ENCODE results near the gene TLL1.

The TLL1 gene

DNA sequence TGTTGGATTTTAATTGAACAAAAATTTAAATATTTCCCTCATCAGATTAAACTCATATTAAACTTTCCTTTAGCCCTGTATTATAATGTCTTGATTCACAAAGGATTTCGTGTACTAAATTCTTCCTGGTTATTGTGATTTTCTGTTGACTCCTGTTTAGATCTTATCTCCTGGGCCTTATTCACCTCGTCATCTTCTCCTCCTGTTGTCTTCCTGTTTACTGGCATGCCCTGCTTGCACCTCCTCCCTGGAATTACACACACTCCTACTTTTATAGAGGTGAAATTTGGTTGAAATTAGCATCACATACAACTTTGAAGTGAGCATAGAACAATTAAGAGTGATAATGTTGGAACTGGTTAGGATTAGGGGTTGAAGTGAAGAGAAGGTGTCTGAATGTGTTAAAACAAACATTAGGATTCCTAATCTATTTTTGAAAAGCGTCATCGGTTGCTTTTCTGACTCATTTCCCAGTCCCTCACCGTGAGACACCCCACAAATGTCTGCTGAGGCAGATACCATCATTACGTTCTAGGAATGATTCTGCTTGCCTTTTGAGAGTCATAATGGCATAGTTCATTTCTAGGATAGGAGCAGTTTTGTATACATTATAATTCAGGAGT is 32.5 kb downstream of the TLL1 start:
- no peak for DNase-seq

DNA sequence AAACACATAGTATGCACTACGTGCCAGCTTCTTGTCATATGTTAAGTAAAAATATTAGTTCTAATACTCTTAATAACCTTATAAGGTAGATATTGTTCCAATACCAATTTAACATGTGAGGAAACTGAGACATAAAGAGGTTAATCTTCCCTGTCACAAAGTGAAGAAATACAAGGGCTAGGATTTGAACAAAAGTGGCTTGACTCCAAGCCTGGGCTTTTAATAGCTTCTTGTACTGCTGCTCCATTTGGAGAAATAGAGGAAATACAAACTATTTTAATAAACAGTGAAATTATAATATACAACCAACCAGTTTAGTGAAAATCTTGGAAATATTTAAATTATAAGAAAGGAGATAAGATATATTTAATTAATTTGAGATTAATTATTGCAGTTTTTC is 33.2 kb downstream of the TLL1 start:
- DNase-seq = no peak

DNA sequence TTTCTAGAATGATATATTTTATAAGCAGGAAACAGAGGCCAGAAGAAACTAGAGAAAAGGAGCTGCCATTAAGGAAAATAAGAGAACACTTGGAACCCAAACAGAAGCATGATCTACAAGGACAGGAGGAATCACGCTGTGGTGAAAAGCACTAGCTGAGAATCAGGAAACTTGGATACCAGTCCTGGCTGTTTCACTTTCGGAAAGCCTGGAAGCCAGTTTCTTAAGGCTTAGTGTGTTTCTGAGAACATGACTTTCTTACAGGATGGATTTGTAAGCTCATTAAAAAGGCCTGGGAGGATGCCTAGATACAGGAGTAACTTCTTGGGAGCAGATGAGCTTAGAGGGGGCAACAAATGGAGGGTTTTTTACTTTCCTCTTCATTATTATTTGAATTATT is 36.9 kb downstream of the TLL1 start:
- no peak for DNase-seq

DNA sequence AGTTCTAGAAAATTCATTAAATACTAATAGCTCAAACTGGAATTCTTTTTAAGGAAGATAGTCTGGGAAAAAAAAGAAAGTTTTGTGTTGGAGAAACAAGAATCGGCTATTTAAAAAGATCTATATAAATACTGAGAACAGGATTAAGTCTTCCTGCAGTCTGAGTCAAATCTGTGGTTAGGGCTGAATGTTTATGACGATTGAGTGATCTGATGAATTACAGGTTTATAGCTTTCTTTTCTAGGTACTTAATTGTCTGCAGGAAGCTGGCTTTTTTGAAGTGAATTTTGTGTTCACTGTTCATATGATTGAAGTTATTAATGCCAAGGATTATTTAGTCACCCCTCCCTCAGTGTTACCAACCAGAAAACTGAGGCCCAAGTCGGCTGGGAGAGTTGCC is 42.2 kb downstream of the TLL1 start:
- DNase-seq = no peak

DNA sequence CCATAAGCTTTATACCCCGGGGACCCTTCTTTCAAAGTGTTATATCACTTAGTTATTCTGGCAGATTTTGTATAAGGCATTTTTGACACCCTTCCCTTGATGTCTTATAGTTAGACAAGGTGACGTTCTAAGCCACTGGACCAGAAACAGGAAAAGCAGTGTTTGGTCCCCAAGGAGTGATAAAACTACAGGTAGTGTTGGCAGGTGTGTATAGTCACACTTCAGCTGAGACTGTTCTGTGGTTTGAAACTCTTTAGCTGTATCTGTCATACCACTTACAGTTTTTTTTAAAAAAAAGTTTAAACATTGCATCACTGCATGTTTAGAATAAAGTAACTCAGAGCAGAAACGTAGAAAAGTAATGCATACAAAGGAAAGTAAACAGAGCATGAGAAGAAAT is 48.5 kb downstream of the TLL1 start:
- no peak for DNase-seq

DNA sequence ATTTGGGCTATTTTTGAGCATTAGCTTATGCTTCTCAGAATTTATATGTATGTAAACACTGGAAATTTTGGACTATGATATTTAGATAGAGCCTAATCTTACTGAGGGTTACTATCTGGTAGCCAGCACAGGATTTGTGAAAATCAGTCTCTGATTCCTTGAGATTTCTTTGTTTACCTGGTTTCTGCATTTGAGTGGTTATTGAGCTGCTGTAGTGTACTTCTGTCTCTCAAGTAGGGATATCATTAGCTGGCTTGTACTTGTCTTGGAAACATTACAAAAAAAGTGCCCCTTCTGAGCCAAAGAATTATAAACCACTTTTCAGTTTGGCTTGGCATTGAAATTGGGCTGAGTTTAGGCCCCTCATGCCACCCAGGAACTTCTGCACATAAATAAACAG is 49.7 kb downstream of the TLL1 start:
- DNase-seq = no peak

DNA sequence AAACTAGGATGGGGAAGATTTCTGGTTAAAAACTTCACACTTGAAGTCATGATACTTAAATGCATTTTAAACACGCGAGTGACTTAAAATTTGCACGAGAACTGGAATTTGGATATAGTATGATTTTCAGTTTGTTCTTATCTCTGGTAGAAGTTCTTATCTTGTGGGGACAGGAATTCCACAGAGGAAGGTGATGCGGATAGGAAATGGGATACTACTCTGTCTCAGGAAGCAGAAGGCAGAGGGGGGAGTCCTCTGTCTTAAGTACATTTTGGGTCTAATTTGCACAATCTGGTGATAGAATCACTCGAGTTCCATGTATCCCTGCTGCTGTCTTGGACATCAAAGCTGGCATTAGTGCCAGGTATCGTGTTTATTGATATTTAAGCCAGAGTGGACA is 53.3 kb downstream of the TLL1 start:
- no peak for DNase-seq

DNA sequence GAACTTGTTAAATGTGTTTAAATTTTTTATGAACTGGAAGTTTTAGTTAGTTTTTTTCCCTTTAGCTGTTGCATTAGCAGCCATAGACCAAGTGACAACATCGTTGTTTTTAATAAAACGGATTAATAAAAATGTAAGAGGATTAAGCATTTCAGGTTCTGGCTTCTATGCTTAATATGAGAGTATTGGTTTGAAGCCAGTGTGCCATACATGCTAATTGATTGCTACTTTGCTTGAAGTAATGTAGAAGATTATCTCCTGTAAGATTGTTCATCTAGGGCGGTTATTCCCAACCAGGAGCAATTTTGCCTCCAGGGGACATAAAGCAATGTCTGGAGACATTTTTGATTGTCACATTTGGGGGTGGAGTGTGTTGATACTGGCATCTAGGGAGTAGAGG is 54.3 kb downstream of the TLL1 start:
- no peak for DNase-seq

DNA sequence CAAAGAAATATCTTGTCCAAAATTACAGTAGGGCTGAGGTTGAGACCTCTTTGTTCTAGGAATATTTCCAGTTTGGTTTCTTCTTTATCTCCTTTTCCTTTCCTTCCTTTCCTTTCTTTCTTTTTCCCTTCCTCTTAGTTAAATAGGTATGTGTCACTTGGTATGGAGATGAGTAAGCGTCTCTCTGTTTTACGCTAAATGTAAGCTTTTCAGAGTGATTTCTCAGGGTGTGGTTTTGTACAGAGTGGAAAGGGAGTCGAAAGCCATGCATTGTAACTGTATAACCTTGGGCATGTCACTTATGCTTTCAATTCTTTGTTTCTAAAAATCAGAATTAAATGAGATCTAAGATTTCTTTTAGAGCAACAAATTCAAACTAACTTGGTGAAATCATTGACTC is 54.8 kb downstream of the TLL1 start:
- DNase-seq = no peak

DNA sequence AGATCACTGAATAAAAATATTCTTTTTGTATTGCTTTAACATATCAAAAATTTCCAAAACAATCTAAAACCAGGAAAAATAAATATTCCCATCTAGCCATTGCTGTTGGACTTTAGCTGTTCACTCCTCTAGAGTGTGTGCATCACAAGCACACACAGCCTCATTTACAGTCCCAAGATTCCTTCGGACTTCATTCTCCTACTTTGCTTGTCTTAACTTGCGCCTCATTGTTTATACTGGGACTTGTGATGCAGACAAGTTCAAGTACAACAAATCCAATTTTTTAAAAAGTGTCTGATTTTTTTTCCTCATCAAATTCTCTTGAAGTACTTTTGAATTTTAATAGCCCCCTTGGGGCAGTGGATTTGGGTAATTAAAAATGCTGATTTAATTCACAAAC is 55.6 kb downstream of the TLL1 start:
- no peak for DNase-seq

DNA sequence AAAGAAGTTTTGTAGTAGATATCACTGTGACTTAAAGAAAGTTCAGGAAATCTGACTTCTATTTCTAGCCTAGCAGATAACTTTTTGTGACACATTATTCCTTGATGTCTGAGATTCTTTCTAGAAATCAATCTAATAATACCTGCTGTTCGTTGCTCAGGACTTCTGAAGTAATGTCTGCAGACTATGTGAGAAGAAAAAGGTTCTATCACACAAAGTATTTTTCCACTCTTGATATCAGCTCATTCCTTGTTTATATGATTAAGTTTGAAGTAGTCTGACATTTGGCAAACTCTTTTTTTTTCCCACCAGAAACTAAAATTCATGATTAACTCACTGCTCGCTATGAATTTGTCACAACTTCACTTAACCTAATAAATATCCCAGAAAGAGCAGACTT is 56.6 kb downstream of the TLL1 start:
- DNase-seq = no peak

DNA sequence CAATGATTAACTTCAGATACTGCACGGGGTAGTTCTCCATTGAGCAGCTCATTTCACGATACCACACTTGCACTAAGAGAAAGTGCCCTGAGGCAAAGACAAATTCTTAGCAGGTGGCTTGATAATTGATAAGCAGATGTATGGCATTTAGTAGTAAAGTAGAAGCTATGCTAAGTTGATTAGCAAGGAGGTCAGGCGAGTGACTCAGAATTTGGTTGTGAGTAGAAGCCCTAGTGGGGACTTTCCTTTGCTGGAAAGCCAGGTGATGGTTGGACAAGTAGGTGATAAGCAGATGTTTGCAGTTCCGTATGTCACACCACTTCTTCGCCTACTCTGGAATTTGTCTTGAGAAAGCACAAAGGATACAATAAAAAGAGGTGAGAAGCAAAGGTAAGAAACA is 58.7 kb downstream of the TLL1 start:
- DNase-seq = no peak

DNA sequence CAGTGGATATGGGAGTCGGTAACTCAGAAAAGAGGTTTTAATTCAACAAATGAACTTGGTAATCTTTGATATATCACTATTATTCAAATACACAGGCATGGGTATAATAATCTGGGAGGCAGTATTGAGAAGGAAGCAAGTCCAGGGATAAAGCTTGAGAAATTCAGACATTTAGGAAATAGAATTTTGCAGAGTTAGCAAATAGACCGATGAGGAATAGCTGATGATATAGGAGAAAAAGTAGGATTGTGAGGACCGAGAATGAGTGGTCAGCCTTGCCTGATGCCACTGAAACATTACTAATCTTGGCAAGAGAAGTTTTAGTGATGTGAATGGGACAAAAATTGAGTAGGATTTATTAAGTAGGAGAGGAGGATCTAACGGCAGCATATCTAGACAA is 71.9 kb downstream of the TLL1 start:
- no peak for DNase-seq

DNA sequence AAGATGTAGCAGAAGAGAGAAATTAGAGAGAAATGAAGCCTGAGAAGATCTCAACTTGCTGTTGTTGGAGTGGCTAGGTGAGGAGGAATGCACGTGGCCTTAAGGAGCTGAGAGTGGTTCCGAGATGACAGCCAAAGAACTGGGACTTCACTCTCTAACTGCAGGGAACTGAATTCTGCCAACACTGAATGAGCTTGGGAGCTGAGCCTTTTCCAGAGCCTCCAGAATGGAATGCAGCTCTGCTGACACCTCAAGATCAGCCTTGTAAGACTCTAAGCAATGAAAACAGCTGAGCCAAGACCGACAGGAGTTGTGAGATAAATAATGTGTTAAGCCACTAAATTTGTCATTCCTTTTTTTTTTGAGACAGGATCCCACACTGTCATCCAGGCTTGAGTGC is 73.0 kb downstream of the TLL1 start:
- no peak for DNase-seq

DNA sequence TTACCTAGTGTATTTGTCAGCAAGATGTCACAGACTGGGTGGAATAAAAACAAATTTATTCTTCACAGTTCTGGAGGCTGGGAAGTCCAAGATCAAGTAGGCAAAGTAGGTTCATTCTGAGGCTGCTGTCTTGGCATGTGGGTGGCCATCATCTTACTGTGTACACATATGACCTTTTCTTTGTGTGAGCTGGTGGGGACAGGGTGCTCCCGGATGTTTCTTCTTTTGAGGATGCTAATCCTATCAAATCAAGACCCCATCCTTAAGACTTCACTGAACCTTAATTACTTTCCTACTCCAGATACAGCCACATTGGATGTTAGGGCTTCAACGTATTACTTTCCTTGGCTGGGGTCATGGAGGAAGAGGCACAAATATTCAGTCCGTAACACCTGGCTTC is 74.0 kb downstream of the TLL1 start:
- no peak for DNase-seq

DNA sequence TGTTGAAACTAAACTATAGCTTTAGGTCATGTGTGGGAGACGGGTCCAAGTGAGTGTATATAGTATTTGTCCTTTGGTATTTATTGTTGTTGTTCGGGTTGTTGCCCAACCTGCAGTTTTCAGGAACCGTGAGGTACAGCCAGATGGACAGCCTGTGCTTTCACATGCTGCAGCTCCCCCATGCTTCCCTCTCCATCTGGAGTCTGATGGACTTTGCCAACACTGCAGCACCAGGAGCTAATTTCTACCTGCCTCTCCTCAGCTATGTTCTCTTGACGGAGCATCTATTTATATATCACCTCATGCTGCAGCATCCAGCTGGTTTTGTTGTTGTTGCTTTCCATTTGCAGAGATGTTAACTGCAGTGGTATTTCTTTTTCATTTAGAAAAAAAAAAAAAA is 80.1 kb downstream of the TLL1 start:
- no peak for DNase-seq

DNA sequence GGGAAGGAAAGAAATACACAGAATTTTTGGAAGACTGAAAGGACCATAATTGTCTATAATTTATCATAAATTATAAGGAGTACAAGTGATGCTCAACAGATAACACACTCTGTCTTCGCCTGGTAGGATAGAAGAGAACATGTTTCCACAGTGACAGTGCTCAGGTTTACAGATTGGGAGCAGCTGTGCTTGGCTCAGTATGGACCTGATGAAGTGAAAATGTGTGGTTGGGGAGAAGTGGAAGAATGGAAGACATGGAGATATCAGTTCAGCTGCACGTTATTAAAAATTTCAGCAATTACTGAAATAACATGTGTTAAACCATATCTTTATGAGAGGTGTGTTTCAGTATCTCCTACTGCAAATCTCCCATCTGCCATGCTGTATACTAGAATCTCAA is 90.6 kb downstream of the TLL1 start:
- no peak for DNase-seq

DNA sequence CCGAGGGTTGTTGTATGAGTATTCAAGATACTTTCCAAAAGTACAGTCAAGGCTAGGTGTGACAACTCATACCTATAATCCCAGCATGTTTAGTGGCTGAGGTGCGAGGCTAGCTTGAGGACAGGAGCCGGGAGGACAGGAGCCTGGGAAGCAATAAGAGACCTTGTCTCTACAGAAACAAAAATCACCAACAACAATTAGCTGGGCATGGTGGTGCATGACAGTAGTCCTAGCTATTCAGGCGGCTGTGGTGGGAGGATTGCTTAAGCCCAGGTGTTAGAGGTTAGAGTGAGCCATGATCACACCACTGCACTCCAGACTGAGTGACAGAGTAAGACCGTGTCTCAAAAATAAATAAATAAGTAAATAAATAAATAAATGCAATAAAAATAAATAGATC is 91.6 kb downstream of the TLL1 start:
- DNase-seq = no peak

DNA sequence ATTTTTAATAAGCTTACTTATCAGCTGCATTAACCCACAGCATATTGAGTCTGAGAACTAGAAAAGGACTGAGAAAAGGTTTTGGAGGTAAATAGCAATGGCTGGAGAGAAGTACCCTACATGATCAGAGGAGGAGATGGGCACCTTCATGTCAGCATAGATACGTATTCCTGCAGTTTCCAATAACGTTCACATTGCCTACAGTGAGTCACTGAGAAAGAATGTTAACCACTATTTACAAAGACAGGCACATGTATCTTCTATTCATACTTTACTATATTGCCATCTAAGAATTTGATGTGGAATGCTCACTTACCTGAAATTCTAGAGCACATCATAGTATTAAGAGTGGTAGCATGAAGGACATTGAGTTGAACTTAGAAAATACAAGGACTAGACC is 92.5 kb downstream of the TLL1 start:
- DNase-seq = no peak

DNA sequence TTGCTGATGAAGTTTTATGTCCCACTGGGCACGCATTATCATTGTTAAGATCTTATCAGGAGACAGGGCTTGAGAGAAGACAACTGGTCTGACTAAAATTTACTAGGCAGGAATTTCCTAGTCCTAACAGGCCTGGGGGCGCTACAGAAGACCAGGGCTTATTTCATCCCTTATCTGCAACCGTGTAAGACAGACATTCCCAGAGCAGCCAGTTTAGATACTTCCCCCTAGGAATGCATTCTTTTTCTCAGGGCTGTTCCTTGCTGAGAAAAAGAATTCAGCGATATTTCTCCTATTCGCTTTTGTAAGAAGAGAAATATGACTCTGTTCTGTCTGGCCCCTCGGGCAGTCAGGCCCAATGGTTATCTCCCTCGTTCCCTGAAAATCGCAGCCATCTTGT is 93.8 kb downstream of the TLL1 start:
- DNase-seq = no peak

DNA sequence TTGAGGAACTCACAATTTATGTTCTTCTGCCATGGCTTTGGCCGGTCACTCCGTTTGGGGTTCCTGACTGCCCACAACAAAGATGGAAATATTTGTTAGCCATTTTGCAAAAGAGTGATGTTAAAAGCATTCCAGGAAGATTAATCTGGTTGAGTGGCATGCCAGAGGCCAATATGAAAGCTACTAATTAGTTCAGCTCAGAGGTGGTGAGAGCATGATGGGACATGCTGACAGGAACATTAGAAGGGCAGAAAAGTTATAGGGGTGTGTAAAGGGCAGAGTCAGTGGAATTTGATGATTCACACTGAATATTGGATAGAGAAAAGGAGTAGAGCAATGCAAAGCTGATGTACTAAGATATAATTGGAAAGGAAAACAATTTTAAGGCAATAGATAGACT is 94.4 kb downstream of the TLL1 start:
- DNase-seq = no peak

DNA sequence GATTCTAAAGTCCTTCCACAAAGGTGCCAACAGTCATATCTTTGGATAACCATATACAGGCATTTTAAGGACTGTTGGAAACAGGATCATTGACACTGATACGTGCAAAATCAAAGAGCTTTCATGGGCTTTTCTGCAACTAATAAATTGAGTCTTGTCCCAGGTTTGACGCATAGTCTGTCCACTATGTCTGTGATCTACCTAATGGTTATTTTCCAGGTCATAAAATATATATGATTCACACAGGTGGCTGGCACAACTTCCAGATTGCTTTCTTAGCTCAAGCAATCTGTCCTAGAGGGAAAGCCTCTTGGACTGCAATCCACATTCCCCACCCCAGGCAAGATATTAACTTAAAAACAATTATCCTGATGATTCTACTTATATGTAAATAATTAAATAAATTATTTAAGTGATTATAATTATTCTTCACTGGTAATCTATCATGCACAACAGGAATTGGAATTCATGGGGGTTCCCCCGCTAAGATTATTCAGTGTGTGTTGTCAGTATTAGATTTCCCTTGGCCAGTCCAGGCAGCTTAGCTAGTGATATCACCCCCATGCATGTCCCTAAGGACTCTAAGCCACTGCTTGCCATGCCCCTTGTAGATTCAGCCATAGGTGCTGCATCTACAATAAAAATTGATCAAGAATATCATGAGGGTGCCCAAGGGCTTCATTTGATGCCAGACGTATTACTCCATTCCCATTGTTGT is 97.8 kb downstream of the TLL1 start:
- no peak for DNase-seq

DNA sequence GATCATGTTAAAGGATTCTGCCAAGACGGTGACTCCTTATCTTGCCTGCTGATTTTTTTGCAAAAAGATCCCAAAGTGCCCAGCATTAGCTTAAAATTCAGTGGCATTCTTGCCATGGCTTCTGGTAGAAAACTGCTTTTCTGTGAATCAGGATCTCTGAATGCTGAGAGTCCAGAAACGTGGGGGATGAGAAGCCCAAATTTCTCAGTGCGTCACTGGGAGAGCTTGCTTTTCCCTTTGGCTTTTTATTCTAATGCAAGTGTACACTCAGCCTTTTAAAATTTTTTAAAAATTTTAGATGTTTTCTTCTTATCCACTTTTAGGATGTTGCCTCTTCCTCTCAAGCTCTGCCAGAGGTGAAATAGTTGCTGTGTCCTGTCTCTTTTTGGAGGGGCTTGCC is 98.4 kb downstream of the TLL1 start:
- DNase-seq = no peak

DNA sequence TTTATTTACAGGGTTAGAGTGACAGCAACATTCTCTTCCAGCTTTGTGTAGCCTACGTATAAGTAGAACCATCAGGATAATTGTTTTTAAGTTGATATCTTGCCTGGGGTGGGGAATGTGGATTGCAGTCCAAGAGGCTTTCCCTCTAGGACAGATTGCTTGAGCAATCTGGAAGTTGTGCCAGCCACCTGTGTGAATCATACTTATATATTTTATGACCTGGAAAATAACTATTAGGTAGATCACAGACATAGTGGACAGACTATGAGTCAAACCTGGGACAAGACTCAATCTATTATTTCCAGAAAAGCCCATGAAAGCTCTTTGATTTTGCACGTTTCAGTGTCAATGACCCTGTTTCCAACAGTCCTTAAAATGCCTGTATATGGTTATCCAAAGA is 98.9 kb downstream of the TLL1 start:
- DNase-seq = no peak

DNA sequence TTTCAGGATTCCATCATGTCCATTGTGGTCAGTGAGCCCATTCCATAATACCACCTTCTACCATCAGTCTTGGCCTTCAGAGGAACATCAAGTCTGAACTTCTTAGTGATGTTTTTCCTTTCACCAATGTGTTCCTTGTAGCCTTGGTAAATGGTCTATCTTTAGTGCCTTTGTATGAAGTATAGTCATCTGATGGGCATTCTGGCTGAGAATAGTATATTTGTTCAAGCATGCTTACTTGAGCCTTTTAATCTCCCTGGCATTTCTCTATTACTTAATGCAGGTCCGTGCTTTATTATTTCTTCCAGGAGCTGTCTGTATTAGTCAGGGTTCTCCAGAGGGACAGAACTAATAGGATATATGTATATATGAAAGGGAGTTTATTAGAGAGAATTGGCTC is 99.7 kb downstream of the TLL1 start:
- no peak for DNase-seq

Data from T1000 (cell line).